UCSD-AML1 (cell line): ENCODE measurements around the gene ACVR1.

Experiments
- DNase-seq: peaks from one replicate; lab custom pipeline; 2025; ENCODE audit not compliant: unreplicated experiment; lab: John Stamatoyannopoulos, UW

Gene ACVR1

DNA sequence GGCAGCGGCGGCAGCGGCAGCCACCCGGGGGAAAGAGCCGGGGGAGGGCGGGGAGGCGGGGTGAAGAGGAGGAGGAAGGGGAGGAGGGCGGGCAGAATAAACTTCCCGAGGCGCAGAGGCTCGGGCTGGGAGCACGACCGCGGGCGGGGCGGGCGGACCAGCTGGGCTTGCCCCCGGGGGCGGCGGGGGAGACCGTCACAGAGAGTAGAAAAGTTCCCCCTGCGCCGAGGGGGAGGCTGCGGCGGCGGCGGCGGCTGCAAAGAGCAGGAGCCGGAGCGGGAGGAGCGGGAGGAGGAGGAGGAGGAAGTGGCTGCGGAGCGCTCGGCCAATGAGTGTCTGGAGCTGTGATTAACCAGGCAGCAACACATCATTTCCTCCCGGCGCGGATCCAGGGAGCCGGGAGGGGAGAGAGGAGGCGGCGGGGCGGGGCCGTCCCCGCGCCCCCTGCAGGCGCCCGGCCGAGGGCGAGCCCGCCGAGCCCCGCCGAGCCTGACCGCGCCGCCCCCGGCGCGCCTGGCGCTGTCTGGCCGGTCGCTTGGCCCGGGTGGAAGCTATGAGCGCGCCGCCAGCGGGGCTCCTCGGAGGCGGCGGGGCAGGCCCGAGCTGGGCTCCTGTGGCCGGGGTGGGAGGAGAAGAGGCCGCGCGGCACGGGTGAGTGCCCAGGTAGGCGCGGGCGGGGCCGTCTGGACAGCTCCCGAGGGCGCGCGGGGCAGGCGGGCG lies at the start of gene ACVR1:
TSS of gene ACVR1 (minus strand) at position 265 of the 720 bp plus-strand sequence. CDS start 76,837 bp downstream, outside the sequence.
- peak; percentile 89 for DNase-seq

DNA sequence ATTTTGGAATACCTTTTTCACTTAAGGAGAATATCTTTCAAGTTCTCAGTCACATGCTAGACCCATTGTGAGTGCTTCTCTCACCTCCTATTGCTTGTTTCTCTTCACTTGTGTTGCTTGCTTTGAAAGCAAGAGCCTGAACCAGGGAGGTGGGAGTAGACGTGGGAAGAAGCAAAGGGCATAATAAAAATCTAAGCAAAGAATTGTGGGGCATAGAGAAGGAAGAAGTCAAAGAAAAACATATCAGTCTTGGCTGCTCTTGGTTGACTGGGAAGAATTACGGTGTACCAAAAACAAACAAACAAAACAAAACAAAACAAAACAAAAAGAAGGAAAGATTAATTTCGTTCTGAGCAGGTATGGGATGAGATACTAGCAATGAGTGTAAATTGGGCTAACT lies 48.9 kb upstream of the ACVR1 start:
- no peak for DNase-seq

DNA sequence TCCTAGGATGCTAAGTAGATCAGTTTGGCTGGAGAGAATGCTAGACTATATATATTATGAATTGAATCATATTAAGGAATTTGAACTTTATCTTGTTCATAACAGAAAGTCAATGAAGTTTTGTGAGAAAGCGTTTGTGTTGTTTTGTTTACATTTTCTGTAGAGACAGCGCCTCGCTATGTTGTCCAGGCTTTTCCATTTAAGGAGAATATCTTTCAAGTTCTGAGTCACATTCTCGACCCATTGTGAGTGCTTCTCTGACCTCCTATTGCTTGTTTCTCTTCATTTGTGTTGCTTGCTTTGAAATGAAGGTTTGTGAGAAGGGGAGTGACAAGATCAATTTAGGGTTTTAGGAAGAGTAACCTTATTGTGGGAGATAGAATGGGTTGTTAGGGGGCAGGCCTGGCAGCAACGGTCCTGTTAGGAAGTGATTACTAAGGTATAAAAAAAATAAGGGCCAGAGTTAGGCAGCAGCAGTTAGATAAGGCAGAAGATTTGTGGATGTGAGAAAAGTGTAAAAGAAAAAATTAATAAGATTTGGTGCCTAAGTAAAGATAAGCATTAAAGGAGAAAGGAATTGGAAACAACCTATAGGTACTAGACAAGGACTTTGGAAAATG lies 47.6 kb upstream of the ACVR1 start:
- DNase-seq, result no peak

DNA sequence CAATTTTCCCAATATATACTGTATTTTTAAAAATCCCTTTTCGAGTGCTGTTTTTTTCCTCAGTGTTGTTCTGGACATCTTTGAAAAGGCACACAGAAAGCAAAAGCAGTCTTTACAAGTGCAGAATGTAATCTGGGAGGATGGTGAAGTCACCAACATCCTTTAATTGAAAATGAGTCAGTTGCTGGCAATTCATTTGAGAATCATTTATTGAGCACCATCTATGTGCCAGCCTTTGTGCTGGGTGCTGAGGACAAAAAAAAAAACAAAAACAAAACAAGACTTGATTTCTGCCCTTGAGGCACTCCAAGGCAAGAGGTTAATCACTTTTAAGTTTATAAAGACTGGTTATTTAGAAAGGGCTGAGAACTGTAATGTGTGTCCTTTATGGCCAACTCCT lies 46.7 kb upstream of the ACVR1 start:
- no peak for DNase-seq

GRCh38 chr2:157922336-157922735 lies 46.2 kb upstream of the ACVR1 start:
- no peak for DNase-seq

- no peak for DNase-seq
Measured at GRCh38 chr2:157920736-157921135, 44.6 kb upstream of the ACVR1 start.

- no peak for DNase-seq
Measured at GRCh38 chr2:157919181-157919580, 43.1 kb upstream of the ACVR1 start.

GRCh38 chr2:157918319-157918718 lies 42.2 kb upstream of the ACVR1 start:
- DNase-seq, result no peak

- no peak for DNase-seq
Measured at GRCh38 chr2:157911750-157912149, 35.6 kb upstream of the ACVR1 start.

DNA sequence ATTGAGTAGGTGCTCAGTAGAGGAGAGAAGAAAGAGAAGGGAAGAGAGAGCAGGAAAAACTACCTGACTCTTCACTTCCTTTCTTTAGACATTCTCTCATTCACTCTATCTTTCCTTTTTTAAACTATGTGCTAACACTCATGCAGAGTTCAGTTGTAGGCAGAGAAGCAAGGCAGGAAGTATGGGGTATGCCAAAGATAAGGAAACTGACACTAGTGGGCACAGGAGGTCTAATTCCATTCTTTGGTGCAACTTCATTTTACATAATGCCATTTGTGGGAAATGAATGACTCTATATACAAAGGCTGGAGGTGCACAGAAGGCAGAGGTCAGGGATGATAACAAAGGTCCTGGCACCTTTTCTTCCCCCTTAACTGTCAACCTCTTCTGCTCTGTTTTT lies 35.1 kb upstream of the ACVR1 start:
- DNase-seq, result no peak

- no peak for DNase-seq
Measured at GRCh38 chr2:157905092-157905491, 29.0 kb upstream of the ACVR1 start.

DNA sequence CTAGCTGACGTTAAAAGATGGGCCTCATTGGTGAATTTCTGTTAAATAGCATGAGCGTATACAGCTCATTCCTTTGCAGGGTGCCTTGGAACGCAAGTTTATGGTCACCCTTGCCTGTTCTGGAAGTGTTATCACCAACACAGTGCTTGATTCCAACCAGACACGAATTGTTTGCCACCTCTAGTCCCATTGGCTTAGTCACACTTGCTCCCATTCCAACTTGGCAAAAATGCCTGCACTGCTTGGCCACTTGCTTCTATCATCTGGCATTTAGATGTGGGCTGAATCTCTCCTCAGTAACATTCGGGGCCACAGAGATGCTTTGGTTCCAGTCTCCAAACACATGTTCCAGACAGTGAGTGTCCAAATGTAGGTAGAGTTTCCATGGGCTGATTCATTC lies 27.5 kb upstream of the ACVR1 start:
- no peak for DNase-seq

- no peak for DNase-seq
Measured at GRCh38 chr2:157903151-157903550, 27.0 kb upstream of the ACVR1 start.

GRCh38 chr2:157902692-157903091 lies 26.6 kb upstream of the ACVR1 start:
- DNase-seq, result no peak

DNA sequence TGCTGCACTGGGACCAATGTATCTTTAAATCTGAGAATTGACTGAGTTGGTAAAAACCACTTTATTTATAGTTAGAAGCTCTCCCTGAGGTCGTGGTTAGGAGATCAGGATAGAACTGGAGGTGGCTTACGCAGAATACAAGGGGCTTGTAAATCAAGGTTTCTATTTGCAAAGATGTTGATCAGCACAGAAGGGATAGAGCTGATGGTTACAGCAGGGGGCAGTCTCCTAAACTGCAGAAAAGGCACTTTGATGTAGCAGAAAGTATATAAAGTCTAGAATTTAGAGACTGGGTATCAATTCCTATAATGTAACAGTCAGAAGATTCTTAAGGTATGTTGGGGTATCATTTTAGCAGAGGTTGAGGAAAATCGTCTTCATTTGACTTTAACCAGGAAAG lies 25.2 kb upstream of the ACVR1 start:
- no peak for DNase-seq

DNA sequence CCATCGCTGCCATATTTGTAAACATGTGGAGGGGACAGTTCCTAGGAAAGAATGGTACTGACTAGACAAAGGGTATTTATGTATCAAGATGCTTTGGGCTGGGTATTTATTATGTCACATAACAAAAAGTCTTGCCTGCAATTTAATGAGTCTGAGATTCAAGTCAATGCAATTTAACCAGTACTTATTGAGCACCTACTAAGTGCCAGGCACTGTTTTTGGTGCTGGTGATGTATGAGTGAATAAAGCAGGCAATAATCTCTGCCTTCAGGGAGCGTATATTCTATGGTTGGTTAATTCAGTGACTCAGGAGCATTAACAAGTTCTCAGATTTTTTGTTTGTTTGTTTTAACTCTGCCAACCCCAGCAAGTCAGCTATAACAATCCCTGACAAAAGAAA lies 24.6 kb upstream of the ACVR1 start:
- no peak for DNase-seq

- DNase-seq, result no peak
Measured at GRCh38 chr2:157900203-157900602, 24.1 kb upstream of the ACVR1 start.

- DNase-seq, result no peak
Measured at GRCh38 chr2:157899125-157899839, 23.2 kb upstream of the ACVR1 start.

GRCh38 chr2:157898591-157898996 lies 22.5 kb upstream of the ACVR1 start:
- DNase-seq, result no peak

DNA sequence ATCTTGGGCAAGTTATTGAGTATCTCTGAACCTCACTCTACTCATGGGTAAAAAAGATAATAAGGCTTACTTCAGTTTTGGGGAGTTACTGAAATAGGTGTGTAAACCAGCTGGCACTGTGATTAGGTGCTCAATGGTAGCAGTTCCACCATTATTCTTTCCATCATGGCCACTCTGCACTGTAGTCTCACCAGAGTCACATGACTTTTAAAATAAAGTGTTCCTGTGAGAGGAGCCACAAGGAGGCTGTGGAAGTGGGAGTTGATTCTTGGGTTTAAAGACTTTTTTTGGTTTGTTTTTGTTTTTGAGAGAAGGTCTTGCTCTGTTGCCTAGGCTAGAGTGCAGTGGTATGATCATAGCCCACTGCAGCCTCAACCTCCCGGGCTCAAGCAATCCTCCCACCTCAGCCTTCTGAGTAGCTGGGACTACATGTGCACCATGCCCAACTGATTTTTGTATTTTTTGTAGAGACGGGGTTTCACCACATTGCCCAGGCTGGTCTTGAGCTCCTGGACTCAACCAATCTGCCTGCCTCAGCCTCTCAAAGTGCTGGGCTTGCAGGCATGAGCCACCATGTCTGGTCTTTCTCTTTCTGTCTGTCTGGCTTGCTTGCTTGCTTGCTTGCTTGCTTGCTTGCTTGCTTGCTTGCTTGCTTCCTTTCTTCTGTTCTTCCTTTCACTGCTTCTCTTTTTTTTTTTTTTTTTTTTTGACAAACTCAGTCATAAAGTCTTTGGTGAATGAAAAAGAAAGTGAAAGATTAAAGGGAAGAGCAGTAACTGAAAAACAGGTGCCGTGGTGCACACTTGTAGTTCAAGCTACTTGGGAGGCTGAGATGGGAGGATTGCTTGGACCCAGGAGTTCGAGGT lies 21.2 kb upstream of the ACVR1 start:
- DNase-seq, result no peak

DNA sequence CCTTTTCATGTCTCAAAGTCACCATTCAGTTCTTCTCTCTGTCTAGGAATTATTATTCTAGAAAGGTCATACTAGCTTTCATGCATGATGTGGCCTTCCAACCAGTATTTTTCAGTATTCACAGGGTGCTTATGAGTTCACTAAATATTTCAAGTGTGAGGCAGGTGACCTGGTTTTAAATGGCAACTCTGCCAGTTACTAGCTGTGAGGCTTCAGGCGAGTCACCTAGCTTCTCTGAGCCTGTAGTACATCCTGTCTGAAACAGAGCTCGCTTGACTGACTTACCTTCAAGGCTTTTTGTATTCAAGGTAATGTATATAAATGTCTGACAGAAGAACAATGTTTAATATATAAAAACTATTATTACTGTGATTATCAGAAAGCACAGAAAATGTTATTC lies 19.4 kb upstream of the ACVR1 start:
- DNase-seq, result no peak
